K562 treated with DMSO at 1 percent for 48 hours (cell line): ENCODE measurements around the gene POLR3K. TPM values are rescaled to one million over a fixed set of nuclear protein-coding genes. Genes with fewer than 3 reads are reported as not detected.

Experiments used
- total RNA-seq: library from RNA; unstranded; fragments of 300-600 nt; gene quantifications from 2 replicates; pipeline ENCODE4 v1.2.3, GENCODE V29; 2022; ENCODE audit warnings: low replicate concordance; ENCODE audit errors: extremely low read depth

Gene POLR3K
- total RNA-seq: not detected in 2 replicates

GRCh38 chr16:53346-54236, at the start of gene POLR3K, which contains the start of gene SNRNP25:
POLR3K (minus strand) TSS chr16:53608; CDS start chr16:53586, 22 bp downstream.
SNRNP25 (plus strand) TSS chr16:53828; CDS start chr16:54017, 189 bp downstream.

GRCh38 chr16:77807-78443, 24.5 kb upstream of the POLR3K start, which contains the start of gene MPG:
MPG (plus strand) TSS chr16:78225; CDS start chr16:78310, 85 bp downstream.

GRCh38 chr16:72561-73548, 19.4 kb upstream of the POLR3K start, which contains the start of gene RHBDF1:
RHBDF1 (minus strand) TSS chr16:72631; CDS start chr16:65015, 7,616 bp downstream.

Other genes starting within 250 kb of the POLR3K start
- not detected in 2 replicates for gene SNRNP25, start 220 bp upstream of the POLR3K start, total RNA-seq
- gene RHBDF1, start 19.0 kb upstream of the POLR3K start, total RNA-seq: not detected in 2 replicates
- not detected in 2 replicates for gene MPG, start 24.6 kb upstream of the POLR3K start, total RNA-seq
- gene NPRL3, start 85.1 kb upstream of the POLR3K start, total RNA-seq: not detected in 2 replicates
- gene HBZ, start 99.0 kb upstream of the POLR3K start, total RNA-seq: not detected in 2 replicates
- not detected in 2 replicates for gene HBM, start 112.4 kb upstream of the POLR3K start, total RNA-seq
- not detected in 2 replicates for gene HBA2, start 119.3 kb upstream of the POLR3K start, total RNA-seq
- not detected in 2 replicates for gene HBA1, start 123.1 kb upstream of the POLR3K start, total RNA-seq
- gene HBQ1, start 126.9 kb upstream of the POLR3K start, total RNA-seq: not detected in 2 replicates
- gene LUC7L, start 175.8 kb upstream of the POLR3K start, total RNA-seq: not detected in 2 replicates
- not detected in 2 replicates for gene FAM234A, start 181.2 kb upstream of the POLR3K start, total RNA-seq
- gene RGS11, start 222.3 kb upstream of the POLR3K start, total RNA-seq: not detected in 2 replicates
- gene ARHGDIG, start 227.0 kb upstream of the POLR3K start, total RNA-seq: not detected in 2 replicates
- gene PDIA2, start 229.6 kb upstream of the POLR3K start, total RNA-seq: not detected in 2 replicates